Memory B cell (primary cell): ENCODE results near the gene CRYL1.

Experiments
- ATAC-seq: fragments of 150-1000 bp; cut with Tn5 transposase; 2 replicates; pipeline ENCODE4 v1.10.0; 2021; ENCODE audit warnings: low read depth, mild to moderate bottlenecking, moderate library complexity
- DNase-seq, 2 donors: peaks; one replicate each; pipeline ENCODE4 v3.0.0; 2022; ENCODE audit warnings: low spot score in 2 of 2
- H3K27ac Mint-ChIP-seq: one replicate; pipeline ENCODE4 v1.8.0; 2022; ENCODE audit warnings: mild to moderate bottlenecking, moderate library complexity, mixed read lengths
- H3K27me3 Mint-ChIP-seq: one replicate; pipeline ENCODE4 v1.8.0; 2022; ENCODE audit warnings: mixed read lengths
- H3K36me3 Mint-ChIP-seq: one replicate; pipeline ENCODE4 v1.8.0; 2022; ENCODE audit warnings: mild to moderate bottlenecking, mixed read lengths
- H3K4me1 Mint-ChIP-seq: one replicate; pipeline ENCODE4 v1.8.0; 2022; ENCODE audit warnings: mixed read lengths
- H3K4me3 Mint-ChIP-seq: one replicate; pipeline ENCODE4 v1.8.0; 2022; ENCODE audit warnings: mild to moderate bottlenecking, moderate library complexity, mixed read lengths
- H3K9me3 Mint-ChIP-seq: one replicate; pipeline ENCODE4 v1.8.0; 2022; ENCODE audit warnings: mixed read lengths

The CRYL1 gene

DNA sequence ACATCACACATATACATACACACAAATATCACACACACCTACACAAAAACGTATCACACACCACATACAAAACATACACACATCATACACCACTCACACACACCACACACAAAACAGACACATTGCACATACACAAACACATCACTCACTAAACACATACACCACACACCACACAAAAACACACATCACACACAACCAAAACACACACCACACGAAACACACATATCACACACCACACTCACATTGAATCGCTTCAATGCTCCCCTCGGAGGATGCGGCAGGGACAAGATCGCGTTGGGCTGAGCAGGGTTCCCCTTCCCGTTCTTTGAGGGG is 131.5 kb downstream of the CRYL1 start:
- DNase-seq (no peak), ATAC-seq (no peak)
- peaks cover 6% of the 10 kb centered on the region for H3K36me3 Mint-ChIP-seq
- H3K9me3 Mint-ChIP-seq = peaks cover 4% of the 10 kb centered on the region
- H3K4me1 Mint-ChIP-seq = no peaks in the 10 kb centered on the region
- no peak overlapping the region for H3K27ac Mint-ChIP-seq
- no peak overlapping the region for H3K4me3 Mint-ChIP-seq
- H3K27me3 Mint-ChIP-seq = peaks cover 4% of the 10 kb centered on the region

DNA sequence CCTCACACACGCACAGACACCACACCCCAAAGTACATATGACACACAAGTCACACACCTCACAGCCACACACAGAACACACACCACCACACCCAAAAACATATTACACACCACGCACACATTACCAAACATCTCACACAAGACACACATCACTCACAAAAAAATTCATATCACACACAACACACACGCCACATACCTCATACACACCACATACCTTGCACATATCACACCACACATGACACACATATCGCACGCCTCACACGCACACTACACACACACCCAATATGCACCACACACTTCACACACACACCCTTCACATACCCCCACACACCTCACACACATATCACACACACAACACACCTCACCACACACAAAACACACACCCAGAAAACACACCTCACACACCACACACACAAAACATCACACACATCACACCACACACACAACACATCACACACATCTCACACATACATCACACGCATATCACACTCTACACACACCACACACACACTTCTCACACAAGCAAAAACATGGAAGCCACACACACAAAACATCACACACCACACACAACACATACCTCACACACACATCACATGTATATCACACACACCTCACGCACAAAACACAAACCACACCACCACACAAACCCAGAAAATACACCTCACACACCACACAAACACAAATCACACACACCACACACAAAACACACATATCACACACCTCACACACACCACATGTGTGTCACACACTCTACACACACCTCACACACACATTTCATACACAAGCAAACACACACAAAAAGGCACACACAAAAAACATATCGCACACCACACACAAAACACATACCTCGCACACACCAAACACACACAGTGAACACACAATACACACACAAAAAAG is 132.1 kb downstream of the CRYL1 start:
- DNase-seq (no peak), ATAC-seq (no peak)
- no peak overlapping the region for H3K27ac Mint-ChIP-seq
- H3K9me3 Mint-ChIP-seq = peaks cover 4% of the 10 kb centered on the region
- H3K4me1 Mint-ChIP-seq = no peaks in the 10 kb centered on the region
- peaks cover 4% of the 10 kb centered on the region for H3K27me3 Mint-ChIP-seq
- peaks cover 6% of the 10 kb centered on the region for H3K36me3 Mint-ChIP-seq
- no peak overlapping the region for H3K4me3 Mint-ChIP-seq

DNA sequence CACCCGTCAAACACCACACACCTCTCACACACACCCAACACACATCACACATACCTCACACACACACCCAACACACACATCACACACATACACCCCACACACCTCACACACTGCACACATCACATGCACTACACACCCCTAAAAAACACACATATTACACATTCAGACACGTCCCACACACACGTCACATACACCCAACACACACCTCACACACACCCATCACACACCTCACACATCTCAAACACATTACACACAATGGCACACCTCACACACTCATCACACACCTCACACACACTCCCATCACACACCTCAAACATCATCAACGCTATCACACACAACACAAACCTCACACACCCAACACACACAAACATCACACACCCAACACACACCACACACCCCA is 133.1 kb downstream of the CRYL1 start:
- DNase-seq (no peak), ATAC-seq (no peak)
- H3K4me3 Mint-ChIP-seq = no peak overlapping the region
- H3K9me3 Mint-ChIP-seq = peaks cover 4% of the 10 kb centered on the region
- no peaks in the 10 kb centered on the region for H3K4me1 Mint-ChIP-seq
- peaks cover 6% of the 10 kb centered on the region for H3K36me3 Mint-ChIP-seq
- H3K27me3 Mint-ChIP-seq = peaks cover 4% of the 10 kb centered on the region
- H3K27ac Mint-ChIP-seq = no peak overlapping the region

DNA sequence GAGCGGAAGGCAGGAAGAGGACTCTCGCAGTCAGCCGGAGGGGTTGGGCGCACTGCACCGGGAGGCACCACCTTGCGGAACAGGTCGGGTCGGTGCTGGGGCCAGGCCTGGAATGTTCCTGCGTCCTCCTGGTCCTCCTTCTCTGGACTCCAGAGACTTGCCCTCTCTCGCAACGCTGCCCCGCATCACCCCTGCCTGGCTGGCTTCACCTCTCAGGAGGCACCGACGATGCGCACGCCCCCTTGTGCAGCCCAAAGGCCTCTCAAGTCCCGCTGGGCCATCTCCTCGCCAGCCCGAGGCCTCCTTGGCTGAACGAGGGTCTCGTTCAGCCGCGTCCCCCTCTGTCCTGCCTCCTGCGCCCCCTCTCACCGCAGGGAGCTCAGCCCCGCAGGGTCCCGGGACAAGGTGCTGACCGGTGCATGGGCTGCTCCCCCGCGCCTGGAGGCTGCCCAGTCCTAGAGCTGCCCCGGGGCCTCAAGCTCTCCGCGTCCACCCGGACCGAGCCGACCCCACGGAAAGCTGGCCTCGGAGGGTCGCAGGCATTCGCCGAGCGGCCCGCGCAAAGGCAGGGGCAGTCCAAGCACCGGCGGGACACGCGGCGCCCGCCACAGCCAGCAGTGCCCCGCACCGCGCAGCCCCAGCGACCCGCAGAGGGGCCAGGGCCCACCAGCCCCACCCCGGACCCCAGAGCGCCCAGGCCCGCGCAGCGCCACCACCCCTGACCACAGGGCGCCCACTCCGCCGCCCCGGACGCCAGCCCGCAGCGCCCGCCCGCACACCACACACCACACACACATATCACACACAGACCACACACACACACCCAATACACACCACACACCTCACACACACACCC is 133.8 kb downstream of the CRYL1 start:
- no peak overlapping the region for H3K27ac Mint-ChIP-seq
- H3K4me1 Mint-ChIP-seq = no peaks in the 10 kb centered on the region
- no peak overlapping the region for H3K4me3 Mint-ChIP-seq
- ATAC-seq (no peak), DNase-seq (no peak)
- peaks cover 6% of the 10 kb centered on the region for H3K36me3 Mint-ChIP-seq
- H3K27me3 Mint-ChIP-seq = peaks cover 3% of the 10 kb centered on the region
- H3K9me3 Mint-ChIP-seq = peaks cover 3% of the 10 kb centered on the region

DNA sequence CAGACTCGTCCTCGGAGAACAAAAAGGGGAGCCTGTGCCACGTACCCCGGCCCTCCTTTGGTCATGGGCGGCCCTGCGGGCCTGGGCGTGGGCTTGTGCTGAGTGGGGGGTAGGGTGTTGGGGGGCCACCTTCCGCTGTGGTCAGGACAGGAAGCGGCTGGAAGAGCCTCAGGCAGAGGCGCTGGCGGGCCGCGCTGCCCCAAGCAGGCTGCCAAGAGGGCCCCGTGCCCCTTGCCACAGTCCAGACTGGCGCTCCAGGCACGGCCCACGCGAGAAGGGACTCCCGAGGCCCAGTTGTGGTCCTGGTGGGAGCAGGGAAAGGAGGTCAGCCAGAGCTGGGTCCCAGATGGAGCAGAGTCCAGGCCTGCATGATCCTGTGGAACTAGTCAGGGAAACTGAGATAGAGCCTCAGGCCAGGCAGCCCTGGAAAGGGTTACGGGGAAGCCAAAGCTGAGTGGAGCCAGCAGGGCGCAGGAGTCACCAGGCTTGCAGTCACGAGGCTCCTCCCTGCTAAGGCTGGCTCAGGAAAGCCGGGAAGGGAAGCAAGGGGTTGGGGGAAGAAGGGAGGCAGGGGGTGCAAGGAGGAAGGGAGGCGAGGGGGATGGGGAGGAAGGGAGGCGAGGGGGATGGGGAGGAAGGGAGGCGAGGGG is 135.0 kb downstream of the CRYL1 start:
- Mint-ChIP-seq H3K9me3 (no peaks in the 10 kb centered on the region), H3K27ac (no peak overlapping the region), H3K4me3 (no peak overlapping the region), H3K27me3 (no peaks in the 10 kb centered on the region), H3K36me3 (peaks cover 3% of the 10 kb centered on the region), H3K4me1 (no peaks in the 10 kb centered on the region)
- no peak for ATAC-seq
- DNase-seq = no peak

DNA sequence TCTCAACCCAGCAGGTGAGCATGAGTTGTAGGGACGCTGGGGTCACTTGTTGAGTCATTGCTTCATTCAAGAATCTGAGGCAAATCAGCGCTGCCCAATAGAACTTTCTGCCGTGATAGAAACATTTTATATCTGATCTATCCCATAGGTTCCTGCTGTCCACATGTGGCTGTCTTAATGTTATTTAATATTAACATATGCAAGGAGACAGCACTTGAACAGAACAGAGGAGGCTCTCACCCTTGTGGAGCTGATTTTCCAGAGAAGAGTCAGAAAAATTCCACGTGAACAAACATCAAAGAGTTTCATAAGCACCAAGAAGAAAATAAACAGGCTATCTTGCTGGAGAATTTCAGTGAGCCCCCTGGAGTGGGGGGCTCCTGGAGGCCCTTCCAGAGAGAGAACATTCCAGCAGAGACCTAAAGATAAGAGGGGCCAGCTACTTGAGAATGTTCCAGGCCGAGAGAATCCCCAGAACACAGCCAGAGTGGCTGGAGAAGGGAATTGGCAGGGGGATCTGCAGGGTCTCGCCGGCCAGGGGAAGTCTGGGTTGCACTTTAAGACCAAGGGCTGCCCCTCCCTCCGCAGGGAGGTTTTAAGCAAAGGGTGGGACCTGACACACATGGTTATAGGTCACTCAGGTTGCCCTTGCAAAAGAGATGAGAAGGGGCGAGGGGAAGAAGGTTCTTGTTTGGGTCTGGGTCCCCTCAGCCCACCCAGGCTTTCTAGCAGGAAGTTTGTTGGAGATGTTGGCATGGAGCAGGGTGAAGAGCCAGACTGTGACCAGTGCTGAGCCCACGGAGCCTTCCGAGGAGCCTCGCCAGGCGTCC is 135.7 kb downstream of the CRYL1 start:
- Mint-ChIP-seq H3K4me1 (no peaks in the 10 kb centered on the region), H3K27ac (no peak overlapping the region), H3K9me3 (no peaks in the 10 kb centered on the region), H3K27me3 (no peaks in the 10 kb centered on the region), H3K4me3 (no peak overlapping the region), H3K36me3 (peaks cover 3% of the 10 kb centered on the region)
- DNase-seq (no peak), ATAC-seq (no peak)

DNA sequence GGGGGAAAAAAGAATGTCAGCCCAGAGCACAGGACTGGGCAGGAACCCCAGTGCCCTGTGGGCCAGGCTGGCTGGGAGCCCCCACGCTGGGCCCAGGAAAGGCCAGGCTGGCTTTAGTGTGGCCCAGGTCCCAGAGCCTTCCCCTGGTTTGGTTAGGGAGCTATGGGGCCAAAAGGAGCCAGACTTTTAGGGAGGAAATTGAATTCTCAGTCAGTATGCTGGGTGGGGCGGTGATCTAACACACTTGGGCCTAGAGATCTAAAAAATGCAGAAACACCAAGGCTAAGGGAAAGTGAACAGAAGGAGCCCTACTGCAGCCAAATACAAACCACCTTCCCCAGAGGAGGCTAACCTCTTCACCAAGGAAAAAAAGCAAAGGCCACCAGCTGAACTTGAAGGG is 137.5 kb downstream of the CRYL1 start:
- no peak overlapping the region for H3K4me3 Mint-ChIP-seq
- H3K36me3 Mint-ChIP-seq = peaks cover 3% of the 10 kb centered on the region
- peaks cover 2% of the 10 kb centered on the region for H3K27me3 Mint-ChIP-seq
- DNase-seq = no peak
- no peak overlapping the region for H3K27ac Mint-ChIP-seq
- no peaks in the 10 kb centered on the region for H3K9me3 Mint-ChIP-seq
- H3K4me1 Mint-ChIP-seq = no peaks in the 10 kb centered on the region
- no peak for ATAC-seq

DNA sequence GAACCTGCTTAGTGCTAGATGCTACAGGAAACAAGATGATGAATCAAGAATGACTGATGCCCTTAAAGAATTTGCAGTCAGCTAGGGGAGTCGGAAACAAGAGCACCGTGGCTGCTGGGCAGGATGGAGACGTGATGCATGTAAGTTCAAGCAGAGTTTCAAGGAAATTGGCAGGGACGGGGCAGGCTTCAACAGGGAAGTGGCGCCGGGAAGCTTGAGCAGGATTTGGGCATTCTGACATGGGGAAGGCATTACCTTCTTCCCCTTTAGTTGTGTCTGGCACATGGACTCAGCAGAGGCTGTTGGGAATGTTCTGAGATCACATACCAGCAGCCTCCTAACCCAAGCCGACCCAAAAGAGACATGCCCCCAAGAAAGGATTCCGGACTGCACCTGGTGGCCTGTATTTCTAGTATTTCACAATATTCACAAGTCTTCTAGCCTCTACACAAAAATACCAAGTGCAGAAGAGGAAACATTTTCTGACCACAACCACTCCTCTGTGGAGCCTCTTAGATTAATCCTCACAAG is 138.2 kb downstream of the CRYL1 start:
- no peak for DNase-seq

DNA sequence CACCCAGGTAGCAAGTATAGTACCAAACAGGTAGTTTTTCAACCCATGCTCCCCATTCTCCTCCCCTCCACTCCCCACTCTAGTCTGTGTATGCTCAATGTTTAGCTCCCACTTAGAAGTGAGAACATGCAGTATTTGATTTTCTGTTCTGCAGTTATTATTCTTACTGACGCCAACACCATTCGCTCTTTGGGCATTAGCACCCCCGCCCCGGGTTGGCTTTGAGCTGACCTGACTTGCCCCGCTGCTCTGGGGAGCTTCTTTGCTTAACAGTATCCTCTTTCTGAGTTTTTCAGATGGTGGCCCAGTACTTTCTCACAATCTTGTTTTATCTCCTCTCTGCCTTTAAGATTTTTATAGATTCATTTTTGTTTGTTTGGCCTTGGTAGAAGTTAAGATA is 138.7 kb downstream of the CRYL1 start:
- H3K4me3 Mint-ChIP-seq = no peak overlapping the region
- no peaks in the 10 kb centered on the region for H3K9me3 Mint-ChIP-seq
- peaks cover 2% of the 10 kb centered on the region for H3K27me3 Mint-ChIP-seq
- no peak overlapping the region for H3K27ac Mint-ChIP-seq
- H3K36me3 Mint-ChIP-seq = peaks cover 3% of the 10 kb centered on the region
- ATAC-seq (no peak), DNase-seq (no peak)
- no peaks in the 10 kb centered on the region for H3K4me1 Mint-ChIP-seq

More for the DNA sequence above, 138.2 kb downstream of the CRYL1 start:
- peaks cover 2% of the 10 kb centered on the region for H3K27me3 Mint-ChIP-seq
- peaks cover 3% of the 10 kb centered on the region for H3K36me3 Mint-ChIP-seq
- H3K9me3 Mint-ChIP-seq = no peaks in the 10 kb centered on the region
- no peak overlapping the region for H3K27ac Mint-ChIP-seq
- no peak overlapping the region for H3K4me3 Mint-ChIP-seq
- no peak for ATAC-seq
- no peaks in the 10 kb centered on the region for H3K4me1 Mint-ChIP-seq

DNA sequence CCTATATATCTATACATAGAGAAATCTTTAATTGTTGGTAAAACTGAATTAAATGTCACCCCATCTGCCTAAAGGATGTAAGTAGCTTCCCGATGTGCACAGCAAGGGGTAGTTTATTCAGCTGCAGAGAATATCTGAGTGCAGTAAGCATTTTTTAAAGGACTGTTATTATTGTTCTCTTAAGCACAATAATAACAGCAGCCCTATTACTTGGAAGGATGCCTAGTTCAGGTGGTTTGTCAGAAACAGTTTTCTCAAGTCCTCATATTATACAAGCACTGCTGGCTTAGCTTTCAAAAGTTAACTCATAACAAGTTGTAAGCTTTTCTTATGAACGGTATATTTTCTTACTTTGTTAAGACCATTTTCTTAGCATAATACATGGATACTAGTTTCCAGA is 142.6 kb downstream of the CRYL1 start:
- H3K9me3 Mint-ChIP-seq = no peaks in the 10 kb centered on the region
- peaks cover 5% of the 10 kb centered on the region for H3K27me3 Mint-ChIP-seq
- no peak overlapping the region for H3K27ac Mint-ChIP-seq
- ATAC-seq (no peak), DNase-seq (no peak)
- no peak overlapping the region for H3K4me3 Mint-ChIP-seq
- H3K36me3 Mint-ChIP-seq = peaks cover 2% of the 10 kb centered on the region
- H3K4me1 Mint-ChIP-seq = no peaks in the 10 kb centered on the region

DNA sequence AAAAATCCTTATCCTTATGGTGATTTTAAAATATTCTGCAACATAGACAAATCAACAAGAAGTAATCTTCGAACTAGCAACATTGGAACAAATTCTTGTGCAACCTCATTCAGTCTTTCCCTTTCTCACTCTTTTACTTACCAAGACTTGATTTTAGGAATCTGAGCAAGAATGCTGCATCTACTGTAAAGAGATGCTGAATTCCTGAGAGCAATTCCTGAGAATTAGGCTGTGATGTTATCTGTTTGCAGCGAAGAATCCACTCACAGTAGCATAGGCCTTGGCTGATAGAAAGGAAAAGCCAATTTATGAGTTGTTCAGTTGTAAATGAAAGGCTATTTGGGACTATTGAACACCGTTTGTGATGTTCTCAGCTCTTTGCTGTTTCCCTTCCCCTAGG is 144.3 kb downstream of the CRYL1 start:
- peaks cover 6% of the 10 kb centered on the region for H3K27me3 Mint-ChIP-seq
- no peaks in the 10 kb centered on the region for H3K9me3 Mint-ChIP-seq
- ATAC-seq (no peak), DNase-seq (no peak)
- H3K36me3 Mint-ChIP-seq = no peaks in the 10 kb centered on the region
- H3K4me1 Mint-ChIP-seq = no peaks in the 10 kb centered on the region
- H3K27ac Mint-ChIP-seq = no peak overlapping the region
- H3K4me3 Mint-ChIP-seq = no peak overlapping the region

DNA sequence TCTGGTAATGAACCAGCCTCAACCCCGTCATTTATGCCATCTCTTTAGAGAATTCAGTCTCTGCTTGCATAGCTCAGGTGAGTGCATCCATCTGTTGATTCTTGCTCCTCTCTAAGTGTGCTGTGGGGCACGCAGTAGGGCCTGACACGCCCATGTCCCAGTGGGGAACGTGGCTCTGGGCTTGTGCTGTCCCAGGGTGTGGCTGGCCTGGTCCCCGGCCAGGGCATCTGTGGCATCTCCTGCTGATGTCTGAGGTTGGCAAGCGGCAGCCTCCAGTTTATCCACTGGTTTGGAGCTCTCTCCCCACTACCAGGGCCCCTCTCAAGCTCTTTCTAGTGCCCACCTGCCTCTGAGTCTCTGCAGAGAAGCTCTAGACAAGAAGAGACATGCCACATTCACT is 146.9 kb downstream of the CRYL1 start:
- no peaks in the 10 kb centered on the region for H3K4me1 Mint-ChIP-seq
- no peaks in the 10 kb centered on the region for H3K36me3 Mint-ChIP-seq
- no peak for DNase-seq
- no peak overlapping the region for H3K27ac Mint-ChIP-seq
- H3K9me3 Mint-ChIP-seq = no peaks in the 10 kb centered on the region
- no peak for ATAC-seq
- H3K4me3 Mint-ChIP-seq = no peak overlapping the region
- peaks cover 4% of the 10 kb centered on the region for H3K27me3 Mint-ChIP-seq

DNA sequence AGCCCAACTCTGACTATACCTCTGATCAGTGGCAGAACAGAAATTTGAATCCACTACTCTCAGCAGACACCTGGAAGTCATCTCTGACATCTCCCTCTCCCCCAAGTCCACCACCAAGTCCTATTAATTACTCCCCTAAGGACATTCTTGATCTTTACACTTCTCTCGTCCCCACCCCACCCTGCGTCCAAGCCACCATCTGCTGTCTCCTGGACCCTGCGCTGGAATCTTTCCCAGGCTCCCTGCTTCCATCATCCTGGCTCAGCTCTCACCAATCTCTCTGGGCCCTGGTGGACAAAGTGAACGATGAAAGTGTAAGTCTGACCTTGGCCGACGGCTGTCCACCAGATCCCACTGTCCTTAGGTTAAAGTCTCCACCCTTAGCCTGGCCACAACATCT is 147.9 kb downstream of the CRYL1 start:
- no peaks in the 10 kb centered on the region for H3K36me3 Mint-ChIP-seq
- no peak overlapping the region for H3K4me3 Mint-ChIP-seq
- H3K9me3 Mint-ChIP-seq = no peaks in the 10 kb centered on the region
- DNase-seq = no peak
- H3K27ac Mint-ChIP-seq = no peak overlapping the region
- H3K4me1 Mint-ChIP-seq = no peaks in the 10 kb centered on the region
- ATAC-seq = no peak
- H3K27me3 Mint-ChIP-seq = peaks cover 4% of the 10 kb centered on the region
